Thyroid gland (tissue), 4 donors: ENCODE data around the gene KIF3A. TPM values are rescaled to one million over a fixed set of nuclear protein-coding genes. Genes with fewer than 3 reads are reported as not detected.
A peak's percentile ranks its signal among the peaks of the same experiment; 100 is the strongest.

ENCODE experiments used
- DNase-seq, 2 donors: peaks; one replicate each; pipeline ENCODE4 v3.0.0-alpha.2; 2019
- H3K27ac ChIP-seq, 3 donors: fragments of 200-600 bp; sonication (generic); 1 replicate in 2 of 3; 2 replicates in 1 of 3; pipeline ENCODE4 v1.5.1; 2016 to 2019; ENCODE audit warnings: mild to moderate bottlenecking in 1 of 3, moderate library complexity in 1 of 3
- H3K27me3 ChIP-seq: fragments of 200-600 bp; sonication (generic); one replicate; pipeline ENCODE4 v1.5.1; 2019
- H3K36me3 ChIP-seq, 2 donors: fragments of 200-600 bp; sonication (generic); one replicate each; pipeline ENCODE4 v1.5.1; 2016 to 2019
- H3K4me1 ChIP-seq, 2 donors: fragments of 200-600 bp; sonication (generic); one replicate each; pipeline ENCODE4 v1.5.1; 2017 to 2019
- H3K4me3 ChIP-seq, 3 donors: fragments of 200-600 bp; sonication (generic); replicated peaks in 1 of 3; 1 replicate in 2 of 3; 2 replicates in 1 of 3; pipeline ENCODE4 v1.5.1; 2016; ENCODE audit warnings: mild to moderate bottlenecking in 1 of 3
- H3K9me3 ChIP-seq: fragments of 200-600 bp; sonication (generic); one replicate; pipeline ENCODE4 v1.5.1; 2017
- POLR2A ChIP-seq, 2 donors: fragments of 450-650 bp; IDR thresholded peaks; one replicate each; pipeline ENCODE4 v1.6.1; 2017; ENCODE audit warnings: antibody characterized with exemption in 2 of 2, mild to moderate bottlenecking in 2 of 2, moderate library complexity in 1 of 2
- WGBS, 2 donors: methylation state at CpG; one replicate each; pipeline ENCODE4 v1.1.5; 2017; 5-methylcytosine and 5-hydroxymethylcytosine counted together
- intact Hi-C: fragments of 100-400 bp; cut with DNase I; formaldehyde crosslinking; loops from one replicate; pipeline ENCODE4 v1.15.1; 2023
- total RNA-seq, 4 donors: library from RNA; depleted of rRNA; stranded (reverse); fragments of >200 nt; gene quantifications; one replicate each; pipeline ENCODE4 v1.2.3, GENCODE V29; 2016
- TF ChIP-seq, protein P1 (sequence below), 6 experiments: fragments of 200-600 bp in 3 of 6; fragments of 450-650 bp in 3 of 6; sonication (generic) in 3 of 6; IDR thresholded peaks; one replicate each; pipeline ENCODE4 v1.5.1; 2016 to 2019; ENCODE audit warnings: antibody characterized with exemption in 6 of 6, mild to moderate bottlenecking in 2 of 6, inconsistent platforms in 1 of 6, moderate library complexity in 1 of 6

The KIF3A gene
- total RNA-seq, 4 donors from 2014 or later: 8.2 to 12.2 (median 10.5) TPM

DNA sequence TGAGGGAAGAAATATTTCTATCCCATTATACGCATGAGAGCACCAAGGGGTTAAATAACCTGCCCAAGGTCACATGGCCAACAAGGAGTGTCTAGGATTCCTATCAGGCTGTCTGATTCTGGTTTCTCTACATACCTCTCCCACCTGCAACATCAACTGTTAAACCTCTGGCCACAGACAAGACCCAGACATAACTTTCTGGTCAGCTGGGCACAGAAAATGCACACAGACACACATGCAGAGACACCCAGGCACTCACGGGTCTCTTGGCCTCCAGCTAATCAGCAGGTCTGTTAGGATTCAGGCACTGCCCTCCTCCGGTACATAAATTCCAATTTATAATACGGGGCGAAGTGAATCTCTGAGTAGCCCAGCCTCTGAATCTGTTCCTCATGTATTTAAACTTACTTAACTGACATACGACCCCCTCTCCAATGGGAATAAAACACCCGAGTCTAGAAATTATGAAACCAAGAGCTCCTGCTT is 38.2 kb upstream of the KIF3A start:
- intact Hi-C loops: no loop called here
- Histone ChIP-seq H3K4me3 (peak overlapping the region in 1 of 3 donors; percentile 64), H3K27ac (peak overlapping the region; percentile 37 to 87 (median 85)), H3K4me1 (peaks cover 42 to 51% of the 10 kb centered on the region in 2 donors), H3K36me3 (no peaks in the 10 kb centered on the region), H3K9me3 (no peaks in the 10 kb centered on the region), H3K27me3 (no peaks in the 10 kb centered on the region)
- WGBS, 2 donors: 15 to 18% methylated on average over 7 of the region's 7 CpGs
- DNase-seq: peak; percentile 80 to 85
- TF ChIP-seq, protein P1, sequence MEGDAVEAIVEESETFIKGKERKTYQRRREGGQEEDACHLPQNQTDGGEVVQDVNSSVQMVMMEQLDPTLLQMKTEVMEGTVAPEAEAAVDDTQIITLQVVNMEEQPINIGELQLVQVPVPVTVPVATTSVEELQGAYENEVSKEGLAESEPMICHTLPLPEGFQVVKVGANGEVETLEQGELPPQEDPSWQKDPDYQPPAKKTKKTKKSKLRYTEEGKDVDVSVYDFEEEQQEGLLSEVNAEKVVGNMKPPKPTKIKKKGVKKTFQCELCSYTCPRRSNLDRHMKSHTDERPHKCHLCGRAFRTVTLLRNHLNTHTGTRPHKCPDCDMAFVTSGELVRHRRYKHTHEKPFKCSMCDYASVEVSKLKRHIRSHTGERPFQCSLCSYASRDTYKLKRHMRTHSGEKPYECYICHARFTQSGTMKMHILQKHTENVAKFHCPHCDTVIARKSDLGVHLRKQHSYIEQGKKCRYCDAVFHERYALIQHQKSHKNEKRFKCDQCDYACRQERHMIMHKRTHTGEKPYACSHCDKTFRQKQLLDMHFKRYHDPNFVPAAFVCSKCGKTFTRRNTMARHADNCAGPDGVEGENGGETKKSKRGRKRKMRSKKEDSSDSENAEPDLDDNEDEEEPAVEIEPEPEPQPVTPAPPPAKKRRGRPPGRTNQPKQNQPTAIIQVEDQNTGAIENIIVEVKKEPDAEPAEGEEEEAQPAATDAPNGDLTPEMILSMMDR (IDR thresholded peaks at IDR 0.05): peak in 1 of 6 experiments; percentile 11
- peak in 1 of 2 donors; percentile 51 for TF ChIP-seq POLR2A (IDR thresholded peaks at IDR 0.05)

DNA sequence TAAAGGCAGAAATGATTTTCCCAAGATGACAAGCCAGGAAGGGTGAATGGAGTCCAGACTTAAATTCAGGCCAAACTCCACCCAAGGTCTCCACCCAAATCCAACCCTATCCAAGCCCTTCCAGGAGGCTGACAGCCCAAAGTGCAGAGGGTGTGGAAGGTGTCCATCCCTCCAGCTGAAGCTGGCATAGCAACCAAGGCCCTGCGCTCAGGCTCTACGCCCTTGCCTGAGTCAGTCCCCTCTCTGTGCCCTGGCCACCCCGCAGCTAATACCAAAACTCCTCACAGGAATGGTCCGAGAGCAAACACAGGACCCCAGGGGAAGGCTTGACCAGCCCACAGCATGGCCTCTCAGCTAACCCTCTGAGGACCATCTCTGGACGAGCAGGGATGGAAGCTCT is 37.5 kb upstream of the KIF3A start:
- intact Hi-C loops: no loop called here
- Histone ChIP-seq H3K4me1 (peaks cover 46 to 55% of the 10 kb centered on the region in 2 donors), H3K4me3 (no peak overlapping the region), H3K27ac (peak overlapping the region; percentile 37 to 87 (median 85)), H3K36me3 (no peaks in the 10 kb centered on the region), H3K9me3 (no peaks in the 10 kb centered on the region), H3K27me3 (no peaks in the 10 kb centered on the region)
- TF ChIP-seq, protein P1 (IDR thresholded peaks at IDR 0.05): no peak
- TF ChIP-seq POLR2A (IDR thresholded peaks at IDR 0.05): no peak
- 14 to 100% methylated on average over 1 to 2 of the region's 5 CpGs for WGBS, 2 donors
- no peak for DNase-seq

DNA sequence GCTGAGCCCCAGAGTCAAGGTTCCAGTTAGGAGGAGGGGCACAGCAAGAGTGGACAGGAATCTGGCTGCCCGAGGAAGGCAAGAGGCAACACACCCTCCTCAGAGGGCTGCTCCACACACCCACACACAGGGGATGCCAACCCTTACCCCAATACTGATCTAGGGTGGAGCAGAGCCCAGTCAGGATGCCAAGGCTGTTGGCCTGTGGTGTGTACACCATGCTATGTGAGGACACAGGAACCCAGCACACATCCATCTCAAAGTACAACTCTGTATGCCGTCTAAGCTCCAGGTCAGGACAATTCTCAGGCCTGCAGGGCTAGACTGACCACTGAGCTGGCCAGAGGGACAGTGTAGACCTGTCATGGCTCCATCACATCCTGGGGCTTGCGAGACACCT is 37.1 kb upstream of the KIF3A start:
- Histone ChIP-seq H3K36me3 (no peaks in the 10 kb centered on the region), H3K4me3 (no peak overlapping the region), H3K4me1 (peaks cover 46 to 58% of the 10 kb centered on the region in 2 donors), H3K9me3 (no peaks in the 10 kb centered on the region), H3K27ac (peak overlapping the region in 1 of 3 donors; percentile 87), H3K27me3 (no peaks in the 10 kb centered on the region)
- TF ChIP-seq, protein P1 (IDR thresholded peaks at IDR 0.05): no peak
- TF ChIP-seq POLR2A (IDR thresholded peaks at IDR 0.05): no peak
- DNase-seq: peak in 1 of 2 donors; percentile 15
- WGBS, 2 donors: 62 to 88% methylated on average over 2 of the region's 3 CpGs
- intact Hi-C loops: no loop called here

DNA sequence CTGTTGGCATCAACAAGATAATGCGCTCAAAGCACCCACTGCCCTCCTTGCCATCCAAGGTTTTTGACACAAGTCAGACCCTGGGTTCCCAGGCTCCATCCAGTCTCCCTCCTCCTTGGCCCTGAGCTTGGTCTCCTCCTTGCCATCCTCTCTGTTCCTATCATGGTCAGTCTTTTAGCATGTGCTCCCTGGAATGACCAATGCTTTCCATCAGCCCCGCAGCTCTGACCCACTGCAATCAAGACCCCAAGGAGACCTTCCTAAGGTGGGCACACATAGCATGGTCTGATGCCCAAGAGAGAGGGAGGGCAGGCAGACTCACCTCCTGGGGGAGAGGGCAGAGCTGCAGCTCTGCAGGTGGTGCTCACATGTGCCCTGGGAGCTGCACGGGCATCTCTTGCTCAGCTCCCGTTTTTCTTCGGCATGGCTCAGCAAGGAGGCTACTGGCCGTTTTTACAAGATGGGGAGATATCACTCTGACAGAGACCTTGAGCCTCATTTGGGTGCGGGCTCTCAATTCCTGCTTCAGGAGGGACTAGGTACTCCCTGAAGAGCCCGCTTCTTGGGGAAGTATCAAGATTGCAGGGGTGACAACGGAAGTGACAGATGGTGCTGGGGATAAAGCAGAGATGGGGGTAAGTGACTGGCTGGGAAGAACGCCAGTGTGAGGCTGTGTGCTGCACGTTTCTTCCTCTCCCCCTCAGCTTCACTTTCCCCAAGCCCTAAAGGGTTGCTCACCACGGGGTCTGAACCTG is 36.4 kb upstream of the KIF3A start:
- intact Hi-C loops: no loop called here
- TF ChIP-seq POLR2A (IDR thresholded peaks at IDR 0.05): no peak
- TF ChIP-seq, protein P1 (IDR thresholded peaks at IDR 0.05): no peak
- no peaks in the 10 kb centered on the region for H3K9me3 ChIP-seq
- WGBS, 2 donors: 75 to 78% methylated on average over 11 to 12 of the region's 12 CpGs
- no peaks in the 10 kb centered on the region for H3K27me3 ChIP-seq
- no peak overlapping the region for H3K4me3 ChIP-seq
- H3K36me3 ChIP-seq: no peaks in the 10 kb centered on the region
- DNase-seq: no peak
- H3K27ac ChIP-seq: peak overlapping the region in 1 of 3 donors; percentile 87
- peaks cover 46 to 63% of the 10 kb centered on the region in 2 donors for H3K4me1 ChIP-seq

DNA sequence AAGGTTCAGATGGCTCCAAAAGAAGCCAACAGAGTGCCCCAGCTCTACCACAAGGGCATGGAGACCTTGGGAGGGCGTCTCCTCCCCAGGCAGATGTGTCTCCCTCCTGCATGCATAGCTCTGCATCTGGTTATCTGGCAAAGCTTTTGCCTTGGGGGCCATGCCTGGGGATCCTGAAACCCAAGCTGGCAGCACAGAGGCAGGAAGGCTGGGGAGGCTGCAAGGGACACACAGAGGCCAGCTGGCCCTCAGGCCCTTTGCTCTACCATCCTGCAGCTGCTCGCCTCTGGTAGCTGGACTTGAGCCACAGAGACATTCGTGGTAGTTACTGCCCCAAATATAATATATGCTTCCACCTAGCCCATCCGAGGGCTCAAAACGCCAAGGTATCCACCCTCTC is 35.8 kb upstream of the KIF3A start:
- no peaks in the 10 kb centered on the region for H3K36me3 ChIP-seq
- TF ChIP-seq, protein P1 (IDR thresholded peaks at IDR 0.05): no peak
- no peak for TF ChIP-seq POLR2A (IDR thresholded peaks at IDR 0.05)
- no peak for DNase-seq
- intact Hi-C loops: no loop called here
- peaks cover 45 to 68% of the 10 kb centered on the region in 2 donors for H3K4me1 ChIP-seq
- H3K4me3 ChIP-seq: no peak overlapping the region
- no peaks in the 10 kb centered on the region for H3K9me3 ChIP-seq
- H3K27ac ChIP-seq: peak overlapping the region in 1 of 3 donors; percentile 63
- H3K27me3 ChIP-seq: no peaks in the 10 kb centered on the region
- WGBS, 2 donors: 89% methylated on average over 5 of the region's 5 CpGs
